Stomach (tissue), 4 donors: ENCODE measurements around the gene HSPBP1.

ENCODE experiments used
- CTCF ChIP-seq, 7 experiments: fragments of 450-650 bp in 4 of 7; fragments of 200-600 bp in 3 of 7; sonication (generic) in 3 of 7; IDR thresholded peaks; one replicate each; pipeline ENCODE4 v1.5.1; 2016 to 2019; ENCODE audit warnings: antibody characterized with exemption in 7 of 7, control low read depth in 2 of 7, mild to moderate bottlenecking in 1 of 7
- EP300 ChIP-seq: sonication (generic); formaldehyde crosslinking; IDR thresholded peaks from one replicate; pipeline ENCODE4 v1.6.1; 2017; ENCODE audit warnings: antibody characterized with exemption
- POLR2A ChIP-seq, 4 donors: fragments of 450-650 bp; IDR thresholded peaks; one replicate each; pipeline ENCODE4 v1.6.1; 2016; ENCODE audit warnings: antibody characterized with exemption in 4 of 4, control low read depth in 2 of 4, mild to moderate bottlenecking in 1 of 4, moderate library complexity in 1 of 4

GRCh38 chr19:55314396-55314795 lies 34.5 kb upstream of the HSPBP1 start:
- no peak for TF ChIP-seq EP300
- no peak for TF ChIP-seq CTCF (IDR thresholded peaks at IDR 0.05)
- TF ChIP-seq POLR2A (IDR thresholded peaks at IDR 0.05) = no peak
